NCI-H524 (cell line): ENCODE results near the gene TGFB2.

Source experiments
- DNase-seq, 2 experiments: peaks; one replicate each; lab custom pipeline; 2025; lab: John Stamatoyannopoulos, UW

Gene TGFB2

GRCh38 chr1:218490406-218490922 lies 145.3 kb downstream of the TGFB2 start:
- no peak for DNase-seq

GRCh38 chr1:218492874-218493273 lies 147.7 kb downstream of the TGFB2 start:
- DNase-seq: no peak

- DNase-seq: no peak
Measured at GRCh38 chr1:218493986-218494385, 148.8 kb downstream of the TGFB2 start.
